ENCODE measurements around the gene KLHL29.

The KLHL29 gene

DNA sequence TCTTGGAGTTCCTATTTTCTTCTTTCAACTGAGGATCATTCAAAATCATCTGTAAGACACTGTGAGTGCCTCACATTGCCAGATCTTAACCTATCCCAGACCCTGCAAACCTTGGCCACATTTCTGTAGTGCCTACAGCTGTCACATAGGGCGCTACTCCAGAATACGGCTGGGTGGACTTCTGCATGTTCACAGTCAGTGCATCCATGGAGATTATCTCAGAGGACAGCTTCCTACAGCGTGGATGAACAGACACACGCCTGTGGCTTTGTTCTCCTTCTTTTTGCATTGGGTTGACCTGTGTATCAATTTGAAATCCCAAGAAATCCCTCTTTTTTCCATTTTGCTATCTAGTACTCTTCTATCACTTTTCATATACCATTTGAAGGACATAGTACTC is 1.9 kb upstream of the KLHL29 start:
- ATAC-seq (ENCODE audit: insufficient read depth, low read depth) (no peak), DNase-seq (no peak)
- H3K4me2 ChIP-seq (ENCODE audit: insufficient read depth, low read length): no peak overlapping the region
- no peak overlapping the region for H3K27ac ChIP-seq (ENCODE audit: low read length)
- no peak overlapping the region for H2AFZ ChIP-seq (ENCODE audit: low read depth, low read length)
- no peaks in the 10 kb centered on the region for H3K9me3 ChIP-seq (ENCODE audit: insufficient read depth, low read length, severe bottlenecking)
- H3K9ac ChIP-seq (ENCODE audit: low read depth, low read length): no peak overlapping the region
- TF ChIP-seq EZH2 (IDR thresholded peaks at IDR 0.05; ENCODE audit: borderline replicate concordance, low read depth, low read length, severe bottlenecking) (no peak), CTCF (IDR thresholded peaks at IDR 0.05; ENCODE audit: borderline replicate concordance, extremely low read depth, low read length, poor library complexity, severe bottlenecking) (no peak)
- H3K79me2 ChIP-seq (ENCODE audit: insufficient read depth, low read length): no peaks in the 10 kb centered on the region
- H3K27me3 ChIP-seq (ENCODE audit: insufficient read depth, low read length, poor library complexity): no peaks in the 10 kb centered on the region
- peaks cover 14% of the 10 kb centered on the region for H3K4me1 ChIP-seq (ENCODE audit: insufficient read depth, low read length)
- no peak overlapping the region for H3K4me3 ChIP-seq (ENCODE audit: low read depth in 1 of 2, low read length in 2 of 2)
- no peaks in the 10 kb centered on the region for H3K36me3 ChIP-seq (ENCODE audit: insufficient read depth, low read length)
- H4K20me1 ChIP-seq (ENCODE audit: insufficient read depth, low read length): no peaks in the 10 kb centered on the region

- Histone ChIP-seq H2AFZ (ENCODE audit: low read depth, low read length) (no peak overlapping the region), H3K27me3 (ENCODE audit: insufficient read depth, low read length, poor library complexity) (no peaks in the 10 kb centered on the region), H3K9ac (ENCODE audit: low read depth, low read length) (no peak overlapping the region; the same call in 1 of the 2 replicates), H3K79me2 (ENCODE audit: insufficient read depth, low read length) (no peaks in the 10 kb centered on the region), H4K20me1 (ENCODE audit: insufficient read depth, low read length) (no peaks in the 10 kb centered on the region), H3K4me1 (ENCODE audit: insufficient read depth, low read length) (peaks cover 27% of the 10 kb centered on the region), H3K4me3 (ENCODE audit: low read depth in 1 of 2, low read length in 2 of 2) (peak overlapping the region in 1 of 2 experiments; percentile 47; a peak in 2 of 4 replicates), H3K4me2 (ENCODE audit: insufficient read depth, low read length) (peak overlapping the region; percentile 62), H3K9me3 (ENCODE audit: insufficient read depth, low read length, severe bottlenecking) (no peaks in the 10 kb centered on the region), H3K36me3 (ENCODE audit: insufficient read depth, low read length) (no peaks in the 10 kb centered on the region), H3K27ac (ENCODE audit: low read length) (no peak overlapping the region)
- TF ChIP-seq EZH2 (IDR thresholded peaks at IDR 0.05; ENCODE audit: borderline replicate concordance, low read depth, low read length, severe bottlenecking): no peak
- no peak for TF ChIP-seq CTCF (IDR thresholded peaks at IDR 0.05; ENCODE audit: borderline replicate concordance, extremely low read depth, low read length, poor library complexity, severe bottlenecking)
- DNase-seq (no peak), ATAC-seq (ENCODE audit: insufficient read depth, low read depth) (peak; percentile 8; the same call in 1 of the 3 replicates)
Measured at GRCh38 chr2:23385351-23385747, 370 bp downstream of the KLHL29 start.

DNA sequence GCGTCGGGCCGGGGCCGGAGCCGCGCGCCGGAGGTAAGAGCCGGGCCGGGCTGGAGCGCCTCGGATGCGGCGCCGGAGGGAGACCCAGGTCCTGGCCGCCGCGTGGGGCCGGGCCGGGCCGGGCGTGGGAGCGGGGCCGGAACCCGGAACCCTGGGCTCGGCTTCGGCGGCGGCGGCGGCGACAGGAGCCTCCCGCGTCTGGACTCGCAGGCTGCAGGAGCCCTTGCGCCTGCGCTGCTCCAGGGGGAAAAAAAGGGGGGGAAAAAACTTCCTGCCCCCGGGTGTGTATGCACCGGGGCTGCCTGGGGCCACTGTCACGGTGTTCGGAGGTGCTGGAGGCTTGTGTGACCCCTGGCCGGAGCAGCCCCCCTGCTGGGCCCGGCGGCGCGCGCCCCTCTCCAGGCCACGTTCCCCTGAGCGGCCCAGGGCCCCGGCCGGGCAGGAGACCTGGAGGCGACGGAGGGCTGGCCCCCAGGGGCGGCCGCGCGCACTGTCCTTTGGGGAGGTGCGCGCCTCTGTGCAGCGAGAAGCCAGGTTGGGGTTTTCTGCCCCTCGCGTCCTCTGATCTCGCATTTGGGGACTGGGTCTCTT is 864 bp downstream of the KLHL29 start:
- DNase-seq (no peak), ATAC-seq (ENCODE audit: insufficient read depth, low read depth) (no peak)
- Histone ChIP-seq H2AFZ (ENCODE audit: low read depth, low read length) (no peak overlapping the region), H3K4me1 (ENCODE audit: insufficient read depth, low read length) (peaks cover 27% of the 10 kb centered on the region), H3K79me2 (ENCODE audit: insufficient read depth, low read length) (no peaks in the 10 kb centered on the region), H3K27me3 (ENCODE audit: insufficient read depth, low read length, poor library complexity) (no peaks in the 10 kb centered on the region), H3K9me3 (ENCODE audit: insufficient read depth, low read length, severe bottlenecking) (no peaks in the 10 kb centered on the region), H3K36me3 (ENCODE audit: insufficient read depth, low read length) (no peaks in the 10 kb centered on the region), H3K4me2 (ENCODE audit: insufficient read depth, low read length) (peak overlapping the region; percentile 62), H3K9ac (ENCODE audit: low read depth, low read length) (no peak overlapping the region), H4K20me1 (ENCODE audit: insufficient read depth, low read length) (no peaks in the 10 kb centered on the region), H3K27ac (ENCODE audit: low read length) (no peak overlapping the region), H3K4me3 (ENCODE audit: low read depth in 1 of 2, low read length in 2 of 2) (peak overlapping the region in 1 of 2 experiments; percentile 47; a peak in 2 of 4 replicates)
- TF ChIP-seq EZH2 (IDR thresholded peaks at IDR 0.05; ENCODE audit: borderline replicate concordance, low read depth, low read length, severe bottlenecking) (no peak), CTCF (IDR thresholded peaks at IDR 0.05; ENCODE audit: borderline replicate concordance, extremely low read depth, low read length, poor library complexity, severe bottlenecking) (no peak)

Measured in DND-41 (cell line).